GM19025 (cell line): ENCODE results near the gene SLC10A4.

ENCODE experiments used
- ATAC-seq: cut with Tn5 transposase; IDR thresholded peaks from one replicate; pipeline ENCODE4 v1.9.1; 2021; ENCODE audit warnings: mild to moderate bottlenecking, low read depth, moderate library complexity; ENCODE audit not compliant: unreplicated experiment

SLC10A4 gene

GRCh38 chr4:48484494-48485168, 1.5 kb downstream of the SLC10A4 start:
- no peak for ATAC-seq

GRCh38 chr4:48489683-48490011, 6.5 kb downstream of the SLC10A4 start:
- ATAC-seq, result no peak

- ATAC-seq, result no peak
Measured at GRCh38 chr4:48490012-48490679, 7.0 kb downstream of the SLC10A4 start, which contains the start of gene ZAR1. Gene ZAR1 (plus strand): TSS chr4:48490252. CDS start chr4:48490292, 40 bp downstream.

- ATAC-seq, result no peak
Measured at GRCh38 chr4:48490680-48491513, 7.8 kb downstream of the SLC10A4 start.

- no peak for ATAC-seq
Measured at GRCh38 chr4:48491514-48492176, 8.5 kb downstream of the SLC10A4 start.

- ATAC-seq, result no peak
Measured at GRCh38 chr4:48493452-48494100, 10.4 kb downstream of the SLC10A4 start.

- no peak for ATAC-seq
Measured at GRCh38 chr4:48495941-48496340, 12.8 kb downstream of the SLC10A4 start.

- ATAC-seq, result no peak
Measured at GRCh38 chr4:48498895-48499294, 15.8 kb downstream of the SLC10A4 start.

- ATAC-seq, result peak; percentile 67
Measured at GRCh38 chr4:48499551-48500066, 16.5 kb downstream of the SLC10A4 start.

- ATAC-seq, result no peak
Measured at GRCh38 chr4:48503233-48504025, 20.3 kb downstream of the SLC10A4 start.

- ATAC-seq, result no peak
Measured at GRCh38 chr4:48504026-48504330, 20.8 kb downstream of the SLC10A4 start.

- ATAC-seq, result no peak
Measured at GRCh38 chr4:48504352-48504751, 21.2 kb downstream of the SLC10A4 start.

GRCh38 chr4:48506716-48507115, 23.6 kb downstream of the SLC10A4 start:
- no peak for ATAC-seq

- no peak for ATAC-seq
Measured at GRCh38 chr4:48509543-48509942, 26.4 kb downstream of the SLC10A4 start.

- ATAC-seq, result no peak
Measured at GRCh38 chr4:48518143-48518542, 35.0 kb downstream of the SLC10A4 start.

GRCh38 chr4:48526406-48526805, 43.3 kb downstream of the SLC10A4 start:
- no peak for ATAC-seq

- no peak for ATAC-seq
Measured at GRCh38 chr4:48538358-48538757, 55.2 kb downstream of the SLC10A4 start.
